ENCODE measurements around the gene TAS2R10.

DNA sequence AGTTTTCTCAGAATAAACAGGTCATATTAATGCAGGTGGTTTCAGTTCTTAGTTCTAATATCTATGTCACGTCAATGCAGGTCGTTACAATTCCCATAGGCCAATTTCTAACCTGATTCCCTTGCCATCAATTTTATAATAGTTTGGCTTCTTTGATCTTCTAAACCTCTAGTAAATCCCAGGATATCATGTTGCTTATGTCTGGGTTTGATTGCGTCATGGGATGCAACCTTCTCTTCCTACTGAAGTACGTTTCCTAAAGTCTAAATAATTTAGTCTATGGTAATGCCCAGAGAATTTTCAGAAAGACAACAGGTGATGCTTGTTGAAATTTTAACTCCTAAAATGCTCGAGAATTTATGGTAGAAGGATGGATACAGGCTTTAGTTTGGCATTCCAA is 42.9 kb downstream of the TAS2R10 start:
- TF ChIP-seq, protein P1, sequence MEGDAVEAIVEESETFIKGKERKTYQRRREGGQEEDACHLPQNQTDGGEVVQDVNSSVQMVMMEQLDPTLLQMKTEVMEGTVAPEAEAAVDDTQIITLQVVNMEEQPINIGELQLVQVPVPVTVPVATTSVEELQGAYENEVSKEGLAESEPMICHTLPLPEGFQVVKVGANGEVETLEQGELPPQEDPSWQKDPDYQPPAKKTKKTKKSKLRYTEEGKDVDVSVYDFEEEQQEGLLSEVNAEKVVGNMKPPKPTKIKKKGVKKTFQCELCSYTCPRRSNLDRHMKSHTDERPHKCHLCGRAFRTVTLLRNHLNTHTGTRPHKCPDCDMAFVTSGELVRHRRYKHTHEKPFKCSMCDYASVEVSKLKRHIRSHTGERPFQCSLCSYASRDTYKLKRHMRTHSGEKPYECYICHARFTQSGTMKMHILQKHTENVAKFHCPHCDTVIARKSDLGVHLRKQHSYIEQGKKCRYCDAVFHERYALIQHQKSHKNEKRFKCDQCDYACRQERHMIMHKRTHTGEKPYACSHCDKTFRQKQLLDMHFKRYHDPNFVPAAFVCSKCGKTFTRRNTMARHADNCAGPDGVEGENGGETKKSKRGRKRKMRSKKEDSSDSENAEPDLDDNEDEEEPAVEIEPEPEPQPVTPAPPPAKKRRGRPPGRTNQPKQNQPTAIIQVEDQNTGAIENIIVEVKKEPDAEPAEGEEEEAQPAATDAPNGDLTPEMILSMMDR (IDR thresholded peaks at IDR 0.05), result no peak
- no peak for TF ChIP-seq EZH2 (IDR thresholded peaks at IDR 0.05; ENCODE audit: borderline replicate concordance, insufficient read depth, low read depth, low read length, poor library complexity, severe bottlenecking)

Measured in B cell (primary cell).